Endometrial microvascular endothelial cells (primary cell): Measurements from ENCODE around the gene RTN4RL2. TPM values are rescaled to one million over a fixed set of nuclear protein-coding genes. Genes with fewer than 3 reads are reported as not detected.

ENCODE experiments used
- in situ Hi-C: cut with HindIII; loops from 2 replicates; pipeline ENCODE4 v1.10.0; 2017; ENCODE audit warnings: low sequenced_read_pairs, low pct_unique_long_range_greater_than_20kb; ENCODE audit errors: inconsistent ontology term
- total RNA-seq: library from RNA; depleted of rRNA; stranded (reverse); fragments of >200 nt; gene quantifications from one replicate; pipeline ENCODE4 v1.2.3, GENCODE V29; 2015; ENCODE audit errors: inconsistent ontology term

Gene RTN4RL2
- total RNA-seq, 1 donor from 2014 or later: not detected

DNA sequence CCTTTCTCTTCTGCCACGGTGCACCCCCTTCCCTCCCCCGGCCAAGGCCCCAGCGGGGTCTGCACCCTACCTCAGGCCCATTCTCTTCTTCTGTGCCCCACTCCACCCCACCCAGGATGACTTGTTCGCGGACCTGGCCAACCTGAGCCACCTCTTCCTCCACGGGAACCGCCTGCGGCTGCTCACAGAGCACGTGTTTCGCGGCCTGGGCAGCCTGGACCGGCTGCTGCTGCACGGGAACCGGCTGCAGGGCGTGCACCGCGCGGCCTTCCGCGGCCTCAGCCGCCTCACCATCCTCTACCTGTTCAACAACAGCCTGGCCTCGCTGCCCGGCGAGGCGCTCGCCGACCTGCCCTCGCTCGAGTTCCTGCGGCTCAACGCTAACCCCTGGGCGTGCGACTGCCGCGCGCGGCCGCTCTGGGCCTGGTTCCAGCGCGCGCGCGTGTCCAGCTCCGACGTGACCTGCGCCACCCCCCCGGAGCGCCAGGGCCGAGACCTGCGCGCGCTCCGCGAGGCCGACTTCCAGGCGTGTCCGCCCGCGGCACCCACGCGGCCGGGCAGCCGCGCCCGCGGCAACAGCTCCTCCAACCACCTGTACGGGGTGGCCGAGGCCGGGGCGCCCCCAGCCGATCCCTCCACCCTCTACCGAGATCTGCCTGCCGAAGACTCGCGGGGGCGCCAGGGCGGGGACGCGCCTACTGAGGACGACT, 15.9 kb downstream of the RTN4RL2 start:
- in situ Hi-C loops: no loop called here

DNA sequence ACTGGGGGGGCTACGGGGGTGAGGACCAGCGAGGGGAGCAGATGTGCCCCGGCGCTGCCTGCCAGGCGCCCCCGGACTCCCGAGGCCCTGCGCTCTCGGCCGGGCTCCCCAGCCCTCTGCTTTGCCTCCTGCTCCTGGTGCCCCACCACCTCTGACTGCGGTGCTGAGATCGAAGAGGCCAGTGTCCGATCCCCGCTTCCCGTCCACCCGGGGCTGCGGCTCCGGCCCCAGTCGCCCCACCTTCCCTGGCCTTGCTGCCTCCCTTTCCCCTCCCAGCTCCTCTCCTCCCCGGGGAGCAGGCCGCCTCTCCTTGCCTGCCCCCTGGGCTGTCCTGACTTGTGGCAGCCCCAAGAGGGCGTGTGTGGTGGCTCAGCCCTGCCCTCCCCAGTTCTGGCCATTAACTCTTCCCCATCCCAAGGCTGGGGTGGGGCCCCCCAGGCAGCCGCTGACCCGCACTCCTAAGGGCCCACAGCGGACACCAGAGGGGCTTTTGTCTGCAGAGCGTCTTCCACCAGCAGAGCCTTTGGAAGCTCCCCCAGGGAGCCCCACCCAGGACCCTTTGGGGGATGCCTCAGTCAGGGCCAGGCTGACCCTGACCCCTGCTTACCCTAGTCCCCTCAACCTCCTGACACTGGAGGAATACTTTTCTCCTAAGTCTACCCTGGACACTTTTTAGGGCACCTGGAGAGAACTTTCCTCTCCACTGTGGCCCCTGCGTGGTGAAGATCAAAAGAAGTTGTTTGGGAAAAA, 16.6 kb downstream of the RTN4RL2 start:
- in situ Hi-C loops: no loop called here

DNA sequence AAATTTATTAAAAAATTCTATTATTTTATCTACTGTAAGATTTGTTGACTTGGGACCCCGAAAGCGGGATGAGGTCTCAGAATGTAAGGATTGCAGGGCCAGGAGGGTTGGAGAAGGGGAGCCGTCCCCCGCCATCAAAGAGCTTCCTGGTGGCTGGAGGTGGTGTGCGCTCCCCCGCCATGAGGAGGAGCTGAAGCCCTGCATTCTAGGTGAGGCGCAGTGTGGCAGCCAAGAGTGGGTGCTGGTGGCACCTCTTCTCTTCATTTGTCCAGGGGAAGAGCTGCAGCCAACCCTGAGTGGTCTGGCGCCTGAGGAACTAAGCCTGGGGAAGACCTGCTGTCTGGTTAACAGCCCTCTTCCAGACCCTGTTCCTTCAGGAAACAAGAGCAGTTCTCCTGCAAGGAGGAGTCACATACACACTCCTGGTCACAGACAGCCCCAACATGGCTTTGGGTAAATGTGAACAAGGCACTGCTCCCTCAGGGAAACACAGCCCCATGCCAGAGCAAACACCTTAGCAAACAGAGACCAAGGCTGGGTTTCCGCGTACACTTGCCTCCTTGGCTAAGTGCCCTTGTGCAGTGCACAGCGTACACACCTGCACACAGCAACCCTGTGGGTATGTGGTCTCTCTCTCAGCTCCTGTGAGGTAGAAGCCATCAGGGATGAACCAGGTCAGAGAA, 17.3 kb downstream of the RTN4RL2 start:
- in situ Hi-C loops: no loop called here

DNA sequence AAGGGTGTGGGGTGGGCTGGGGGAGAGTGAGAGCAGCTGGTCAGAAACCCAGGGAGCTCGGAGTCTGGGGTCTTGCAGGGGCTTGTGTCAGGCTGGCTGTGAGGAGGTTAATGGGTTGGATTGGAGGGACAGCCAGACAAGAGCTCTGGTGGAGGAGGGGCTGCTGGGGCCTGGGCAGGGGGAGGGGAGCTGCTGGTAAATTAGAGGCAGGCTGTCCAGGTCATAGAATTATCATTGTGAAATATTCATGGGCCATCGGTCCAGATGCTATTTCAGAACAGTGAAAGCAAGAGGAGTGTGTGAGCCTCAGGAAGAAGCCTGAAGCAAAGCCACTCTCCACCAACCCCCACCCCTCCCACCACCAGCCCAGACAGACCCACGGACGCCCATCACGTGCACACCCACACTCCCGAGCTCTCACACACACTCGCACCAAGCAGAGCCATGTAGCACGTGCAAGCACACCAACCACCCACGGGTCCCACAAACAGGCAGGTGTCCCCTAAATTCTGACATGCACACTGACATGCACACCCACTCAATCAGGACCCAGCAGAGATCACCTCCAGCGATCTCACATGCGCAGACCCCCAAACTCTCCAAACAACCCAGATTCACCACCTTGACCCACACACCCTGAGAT, 18.8 kb downstream of the RTN4RL2 start:
- in situ Hi-C loops: no loop called here

DNA sequence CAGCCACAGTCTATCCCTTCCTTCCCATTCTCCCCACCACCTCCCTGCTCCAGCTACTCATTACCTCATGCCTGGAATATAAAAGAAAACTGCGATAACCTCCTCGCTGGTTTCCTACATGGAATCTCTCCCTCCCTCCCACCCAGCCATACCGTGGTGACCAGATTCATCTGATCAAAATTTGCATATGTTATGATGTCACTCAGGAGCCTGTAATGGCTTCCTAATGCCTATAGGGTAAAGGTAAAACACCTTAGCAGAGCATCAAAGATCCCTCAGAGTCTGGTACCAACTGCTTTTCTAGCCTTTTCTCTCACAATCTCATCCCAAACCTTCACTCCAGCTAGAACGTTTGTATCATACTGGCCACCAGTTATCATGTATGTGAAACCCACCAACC, 19.6 kb downstream of the RTN4RL2 start:
- in situ Hi-C loops: no loop called here

DNA sequence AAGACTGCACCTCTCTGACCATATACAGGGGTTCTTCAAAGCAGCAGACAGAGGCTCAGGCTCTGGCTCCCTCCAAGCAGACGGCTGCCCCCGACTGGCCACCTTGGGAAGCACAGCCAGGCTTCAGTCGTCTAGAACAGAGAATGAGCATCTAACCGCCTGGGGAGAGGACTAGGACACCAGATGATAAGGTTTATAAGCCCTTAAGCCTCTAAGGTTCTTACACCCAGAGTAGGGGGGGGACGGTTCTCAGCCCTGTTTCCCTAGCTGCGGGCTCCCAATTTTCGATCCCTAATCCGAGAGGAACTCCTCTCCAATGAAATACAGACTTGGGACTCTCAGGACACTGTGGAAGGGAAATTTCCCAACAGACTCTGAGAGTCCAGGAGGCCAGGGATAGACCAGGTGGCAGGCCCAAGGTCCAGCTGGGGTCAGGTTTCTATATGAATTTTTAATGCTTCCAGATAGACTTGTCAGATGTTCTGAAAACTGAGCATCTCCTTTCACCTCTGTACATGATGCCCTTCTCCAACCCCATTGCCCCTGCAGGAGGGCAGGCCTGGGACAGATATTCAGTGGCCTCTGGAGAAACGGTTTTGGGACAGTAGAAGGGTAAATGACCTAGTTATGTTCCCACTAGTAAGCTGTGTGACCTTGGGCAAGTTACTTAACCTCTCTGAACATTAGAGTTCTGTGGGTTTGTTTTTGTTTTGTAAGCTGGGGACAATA, 20.2 kb downstream of the RTN4RL2 start:
- in situ Hi-C loops: no loop called here

DNA sequence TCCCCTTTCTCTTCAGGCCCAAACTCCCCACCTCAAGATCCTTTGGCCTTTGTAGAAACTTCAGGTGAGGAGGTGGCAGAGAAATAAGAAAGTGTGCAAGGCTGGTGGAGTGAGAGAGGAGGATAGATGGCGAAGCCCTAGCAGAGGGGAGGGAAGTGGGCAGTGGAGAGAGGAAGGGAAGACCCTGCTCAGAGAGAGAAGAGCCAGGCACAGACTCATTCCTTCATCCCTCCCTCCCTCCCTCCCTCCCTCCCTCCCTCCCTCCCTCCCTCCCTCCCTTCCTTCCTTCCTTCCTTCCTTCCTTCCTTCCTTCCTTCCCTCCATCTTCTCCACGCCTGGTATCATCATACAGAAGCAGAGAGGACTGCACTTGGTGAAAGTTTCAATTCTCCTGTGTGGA, 21.0 kb downstream of the RTN4RL2 start:
- in situ Hi-C loops: no loop called here

DNA sequence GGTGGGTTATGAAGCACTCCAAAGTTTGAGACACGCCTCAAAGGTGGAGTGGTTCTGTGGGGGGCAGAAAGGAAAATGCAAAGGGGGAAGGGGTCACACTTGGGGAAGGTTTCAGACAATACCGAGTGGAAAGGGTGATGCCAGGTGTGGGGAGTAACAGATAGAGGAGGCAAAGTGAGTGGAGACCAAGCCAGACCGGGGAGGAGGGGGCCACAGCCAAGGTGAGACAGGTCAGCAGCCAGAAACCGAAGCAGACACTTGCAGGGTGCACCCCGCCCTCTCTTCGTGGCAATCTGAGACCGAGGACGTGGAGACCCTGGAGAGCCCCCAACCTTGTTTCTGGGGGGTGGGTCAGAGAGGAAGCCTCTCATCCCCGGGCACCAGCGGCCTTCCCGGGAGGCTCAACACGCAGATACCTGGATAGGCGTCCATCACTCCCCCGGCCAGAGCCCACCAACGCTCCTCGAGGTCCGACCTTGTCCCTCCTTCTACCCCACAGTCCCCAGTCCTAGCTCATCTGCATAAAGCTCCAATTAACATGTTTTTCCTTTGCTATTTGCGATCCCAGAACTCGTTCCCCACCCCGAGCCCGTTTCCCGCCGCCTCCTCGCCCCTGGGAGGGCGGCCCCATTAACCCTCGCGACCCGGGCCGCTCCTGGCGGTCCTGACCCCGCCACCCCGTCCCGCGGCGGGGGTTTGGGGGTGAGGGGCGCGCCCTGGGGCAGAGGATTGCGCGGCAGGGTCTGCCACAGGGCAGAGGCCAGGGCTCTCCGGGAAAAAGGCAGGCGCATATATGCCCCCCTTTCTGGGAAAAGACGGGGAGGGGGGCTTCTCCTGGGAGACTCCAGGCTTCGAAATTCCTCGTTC, 21.8 kb downstream of the RTN4RL2 start:
- in situ Hi-C loops: no loop called here

DNA sequence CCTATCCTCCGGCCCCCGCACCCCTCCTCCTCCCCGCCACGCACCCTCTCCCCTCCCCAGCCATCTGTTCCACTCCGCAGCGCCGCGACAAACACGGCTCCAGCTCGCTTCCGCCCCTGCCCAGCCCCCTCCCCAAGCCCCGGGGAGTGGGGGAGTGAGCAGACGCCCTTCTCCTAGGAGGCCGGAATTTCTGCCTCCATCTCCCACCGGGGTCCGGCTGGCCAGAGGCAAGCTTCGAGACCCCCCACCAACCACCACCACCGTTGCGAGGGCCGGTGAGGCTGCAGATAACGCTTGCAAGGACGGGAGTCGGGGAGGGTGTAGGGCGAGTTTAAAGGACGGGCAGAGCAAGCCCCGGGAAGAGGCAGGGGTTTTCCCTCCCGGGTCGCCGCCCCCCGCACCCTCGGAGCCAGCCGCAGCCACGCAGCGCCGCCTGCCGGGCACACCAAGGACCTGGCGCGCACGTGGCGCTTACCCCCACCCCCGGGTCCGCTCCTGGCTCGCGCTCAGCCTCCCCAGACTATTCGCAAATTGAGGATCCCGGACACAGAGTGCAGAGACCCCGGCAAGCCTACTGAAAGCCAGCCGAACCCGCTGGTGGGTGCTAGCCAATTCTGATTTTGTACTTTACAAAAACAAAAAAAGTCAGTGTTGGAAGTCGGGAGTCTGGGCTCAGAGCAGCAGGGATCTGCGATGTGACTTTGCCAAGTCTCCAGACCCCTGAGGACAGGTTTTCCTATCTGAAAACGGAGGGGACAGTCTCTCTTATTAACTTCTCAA, 22.6 kb downstream of the RTN4RL2 start:
- in situ Hi-C loops: no loop called here

DNA sequence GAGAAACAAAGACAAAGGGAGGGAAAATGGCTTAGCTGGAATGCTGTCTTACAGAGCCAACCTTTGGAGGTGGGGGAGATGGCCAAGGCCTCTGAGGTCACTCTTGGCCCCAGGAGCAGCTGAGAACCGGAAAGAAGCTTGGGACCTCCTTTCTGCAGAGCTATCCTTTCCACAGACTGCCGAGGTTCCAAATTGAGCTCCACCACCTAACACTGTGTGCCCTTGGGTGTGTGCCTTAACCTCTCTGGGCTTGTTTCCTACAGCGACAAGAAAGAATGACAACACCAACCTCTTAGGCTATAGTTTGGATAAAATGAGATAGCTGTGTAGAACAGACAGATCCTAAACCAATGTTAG, 23.2 kb downstream of the RTN4RL2 start:
- in situ Hi-C loops: no loop called here

DNA sequence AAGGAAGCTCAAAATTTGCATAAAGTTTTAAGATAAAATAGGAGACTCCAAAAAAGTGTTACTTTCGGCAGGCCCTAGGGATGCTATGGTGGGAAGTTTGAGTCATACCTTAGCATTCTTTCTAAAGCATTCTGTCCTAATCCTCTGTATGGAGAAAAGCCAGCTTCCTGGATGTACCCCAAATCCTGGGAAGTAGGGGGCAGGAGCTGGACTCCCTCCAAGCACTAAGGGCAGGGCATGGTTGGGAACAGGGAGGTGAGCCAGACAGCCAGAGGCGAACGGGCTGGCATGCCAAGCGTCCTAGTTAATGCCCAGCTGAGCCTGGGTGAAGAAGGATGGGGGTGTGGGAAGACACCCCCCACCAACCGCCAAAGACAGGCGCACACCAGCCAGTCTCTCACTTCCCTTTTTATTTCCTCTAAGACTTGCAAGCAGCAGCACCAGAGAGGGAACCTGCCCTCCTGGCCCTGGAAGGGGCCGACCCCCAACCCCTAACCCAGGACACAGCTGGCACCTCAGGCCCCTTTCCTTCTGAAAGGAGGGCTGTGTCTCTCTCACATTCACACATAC, 23.9 kb downstream of the RTN4RL2 start:
- in situ Hi-C loops: no loop called here

DNA sequence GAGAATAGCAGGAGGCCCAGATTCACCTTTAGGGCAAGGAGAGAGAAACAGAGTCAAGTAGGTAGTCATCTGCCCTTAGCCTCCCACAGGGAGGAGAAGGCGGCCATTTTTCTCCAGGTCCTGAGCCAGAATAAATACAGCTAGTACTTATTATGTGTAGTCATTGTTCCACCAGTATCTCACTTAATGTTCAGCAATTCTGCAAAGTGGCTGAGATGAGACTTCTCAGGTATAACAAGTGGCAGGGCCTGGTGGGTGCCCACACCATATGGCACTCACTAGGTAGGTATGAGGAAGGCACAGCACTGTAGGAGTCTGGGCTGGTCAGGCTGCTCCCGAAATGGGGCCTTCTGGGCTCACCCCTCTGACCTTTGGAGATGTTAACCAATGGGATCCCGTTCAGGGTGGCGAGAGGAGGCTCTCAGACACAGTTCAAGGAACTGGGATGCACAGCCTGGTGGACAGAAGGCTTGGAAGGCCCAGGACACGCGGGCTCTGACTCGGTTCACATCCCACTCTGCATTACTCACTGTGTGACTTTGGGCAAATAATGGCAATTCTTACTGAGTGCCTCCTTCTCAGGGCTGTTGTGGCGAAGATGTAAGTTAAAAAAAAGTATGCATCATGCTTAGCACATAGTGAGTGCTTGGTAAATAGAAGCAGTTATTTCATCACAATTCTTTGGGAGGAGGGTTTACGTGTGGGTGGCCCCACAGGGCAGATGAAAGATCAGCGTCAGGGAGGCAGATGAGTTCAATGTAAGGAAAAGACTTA, 25.1 kb downstream of the RTN4RL2 start:
- in situ Hi-C loops: no loop called here

DNA sequence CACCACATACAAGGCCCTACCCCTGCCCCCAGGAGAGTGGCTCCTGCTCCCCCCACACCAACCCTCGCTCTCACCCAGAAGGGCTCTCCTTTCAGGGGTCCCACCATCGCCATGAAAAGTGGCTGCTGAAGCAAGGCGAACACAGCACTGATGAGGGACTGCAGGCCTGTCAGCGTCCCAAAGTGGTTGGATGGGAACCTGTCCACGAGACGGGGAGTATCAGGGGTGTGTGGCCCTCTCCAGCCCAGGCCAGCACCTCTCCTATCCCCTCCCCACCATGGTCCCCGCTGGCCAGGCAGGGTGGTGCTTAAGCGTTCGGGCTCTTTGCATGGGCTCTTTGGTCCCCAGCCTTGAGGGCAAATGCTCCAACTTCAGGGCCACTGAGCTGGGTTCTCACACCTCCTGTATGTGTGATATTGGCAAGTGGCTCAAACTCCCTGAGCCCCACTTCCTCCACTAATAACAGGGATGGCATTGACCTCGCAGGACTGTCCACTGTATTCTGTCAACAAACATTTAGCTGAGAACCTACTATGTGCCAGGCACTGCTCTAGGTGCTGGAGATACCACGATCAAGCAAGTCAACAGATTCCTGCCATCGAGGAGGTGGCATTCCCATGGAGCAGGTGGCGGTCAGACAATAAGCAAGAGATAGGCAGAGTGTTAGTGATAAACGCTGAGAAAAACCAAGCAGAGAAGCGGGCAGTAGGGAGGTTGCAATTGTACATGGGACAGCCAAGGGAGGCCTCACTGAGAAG, 26.9 kb downstream of the RTN4RL2 start:
- in situ Hi-C loops: no loop called here

DNA sequence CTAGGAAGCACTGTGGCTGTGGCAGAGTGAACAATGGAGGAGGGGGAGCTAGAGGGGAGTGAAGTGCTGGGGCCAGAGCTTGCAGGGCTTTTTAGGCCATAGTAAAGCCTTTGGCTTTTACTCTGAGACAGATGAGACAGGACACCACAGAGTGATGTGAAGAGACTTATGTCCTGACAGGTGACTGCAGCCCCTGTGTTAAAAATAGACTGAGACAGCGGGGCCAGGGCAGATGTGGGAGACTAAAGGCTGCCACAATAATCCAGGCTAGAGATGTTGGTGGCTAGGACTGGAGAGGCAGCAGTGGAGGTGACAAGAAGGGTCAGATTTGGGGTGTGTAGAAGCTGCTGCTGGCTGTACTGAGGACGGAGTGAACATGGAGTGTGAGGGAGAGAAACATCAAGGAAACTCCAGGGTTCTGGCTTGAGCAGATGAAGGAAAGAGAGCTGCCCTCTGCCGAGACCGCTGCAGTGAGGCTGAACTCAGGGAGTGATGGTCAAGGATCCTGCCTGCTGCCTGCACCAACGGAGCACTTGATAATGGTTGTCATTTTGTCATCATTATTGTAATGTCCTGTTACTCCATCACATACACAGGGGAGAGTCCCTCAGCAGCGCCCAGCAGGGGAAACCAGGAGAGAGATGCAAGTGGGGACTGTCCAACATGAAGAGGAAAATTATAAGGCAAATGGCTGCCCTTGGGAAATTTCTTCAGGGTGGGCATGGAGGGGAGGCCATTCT, 27.8 kb downstream of the RTN4RL2 start:
- in situ Hi-C loops: no loop called here
